ENCODE measurements around the gene PKN3.

Gene PKN3

GRCh38 chr9:128757602-128758001, 55.3 kb downstream of the PKN3 start:
- H3K27me3 ChIP-seq (ENCODE audit: insufficient read depth, low read length) = no peaks in the 10 kb centered on the region
- no peak overlapping the region for H4K12ac ChIP-seq (ENCODE audit: low read depth, low read length)
- H4K8ac ChIP-seq (ENCODE audit: low read depth, low read length) = no peak overlapping the region
- H2AFZ ChIP-seq (ENCODE audit: insufficient read depth, low read length, poor library complexity) = no peak overlapping the region
- DNase-seq = no peak
- H3K36me3 ChIP-seq (ENCODE audit: control insufficient read depth in 1 of 2, insufficient read depth in 2 of 2, low read length in 2 of 2) = peaks cover 11 to 23% of the 10 kb centered on the region in 2 experiments
- no peak overlapping the region for H3K23ac ChIP-seq (ENCODE audit: low read length)
- no peaks in the 10 kb centered on the region for H3K9me3 ChIP-seq (ENCODE audit: insufficient read depth, low read depth, low read length)
- H2BK120ac ChIP-seq (ENCODE audit: insufficient read depth, low read length, poor library complexity) = no peak overlapping the region
- no peak overlapping the region for H4K91ac ChIP-seq (ENCODE audit: low read depth, low read length)
- H3K79me2 ChIP-seq (ENCODE audit: control insufficient read depth, insufficient read depth, low read length, poor library complexity) = no peaks in the 10 kb centered on the region
- H3K4me3 ChIP-seq (ENCODE audit: low read depth, low read length) = no peak overlapping the region
- H2AK5ac ChIP-seq (ENCODE audit: low read length) = no peak overlapping the region
- H3K14ac ChIP-seq (ENCODE audit: low read length) = no peak overlapping the region
- H3K4ac ChIP-seq (ENCODE audit: low read depth, low read length) = no peak overlapping the region
- no peak overlapping the region for H2BK12ac ChIP-seq (ENCODE audit: low read length)
- no peaks in the 10 kb centered on the region for H3K79me1 ChIP-seq (ENCODE audit: low read length)
- no peak overlapping the region for H3K9ac ChIP-seq (ENCODE audit: low read length)
- H3K4me2 ChIP-seq (ENCODE audit: low read length) = no peak overlapping the region
- no peak overlapping the region for H3K27ac ChIP-seq (ENCODE audit: low read depth, low read length)
- WGBS (ENCODE audit: extremely low coverage, insufficient coverage, insufficient read length) = no CpG with 5 or more reads among the region's 6 CpGs
- no peaks in the 10 kb centered on the region for H3K4me1 ChIP-seq (ENCODE audit: control insufficient read depth in 1 of 2, insufficient read depth in 2 of 2, low read length in 2 of 2)
- H3K18ac ChIP-seq (ENCODE audit: low read length) = no peak overlapping the region
- H2BK5ac ChIP-seq (ENCODE audit: low read depth, low read length, poor library complexity) = no peak overlapping the region

GRCh38 chr9:128762671-128763449, 60.6 kb downstream of the PKN3 start:
- no peak overlapping the region for H4K91ac ChIP-seq (ENCODE audit: low read depth, low read length)
- no peaks in the 10 kb centered on the region for H3K4me1 ChIP-seq (ENCODE audit: control insufficient read depth in 1 of 2, insufficient read depth in 2 of 2, low read length in 2 of 2)
- no peak overlapping the region for H2AK5ac ChIP-seq (ENCODE audit: low read length)
- H3K4ac ChIP-seq (ENCODE audit: low read depth, low read length) = no peak overlapping the region
- H3K79me2 ChIP-seq (ENCODE audit: control insufficient read depth, insufficient read depth, low read length, poor library complexity) = no peaks in the 10 kb centered on the region
- no CpG with 5 or more reads among the region's 9 CpGs for WGBS (ENCODE audit: extremely low coverage, insufficient coverage, insufficient read length)
- no peak overlapping the region for H3K23ac ChIP-seq (ENCODE audit: low read length)
- H3K9me3 ChIP-seq (ENCODE audit: insufficient read depth, low read depth, low read length) = no peaks in the 10 kb centered on the region
- DNase-seq = no peak
- no peak overlapping the region for H3K4me2 ChIP-seq (ENCODE audit: low read length)
- no peak overlapping the region for H3K4me3 ChIP-seq (ENCODE audit: low read depth, low read length)
- H4K12ac ChIP-seq (ENCODE audit: low read depth, low read length) = no peak overlapping the region
- no peak overlapping the region for H4K8ac ChIP-seq (ENCODE audit: low read depth, low read length)
- H3K9ac ChIP-seq (ENCODE audit: low read length) = no peak overlapping the region
- H2AFZ ChIP-seq (ENCODE audit: insufficient read depth, low read length, poor library complexity) = no peak overlapping the region
- H3K36me3 ChIP-seq (ENCODE audit: control insufficient read depth in 1 of 2, insufficient read depth in 2 of 2, low read length in 2 of 2) = peaks cover 0 to 8% of the 10 kb centered on the region in 2 experiments
- no peak overlapping the region for H3K27ac ChIP-seq (ENCODE audit: low read depth, low read length)
- H3K14ac ChIP-seq (ENCODE audit: low read length) = no peak overlapping the region
- no peak overlapping the region for H3K18ac ChIP-seq (ENCODE audit: low read length)
- no peaks in the 10 kb centered on the region for H3K79me1 ChIP-seq (ENCODE audit: low read length)
- H3K27me3 ChIP-seq (ENCODE audit: insufficient read depth, low read length) = no peaks in the 10 kb centered on the region
- H2BK120ac ChIP-seq (ENCODE audit: insufficient read depth, low read length, poor library complexity) = no peak overlapping the region
- no peak overlapping the region for H2BK12ac ChIP-seq (ENCODE audit: low read length)
- no peak overlapping the region for H2BK5ac ChIP-seq (ENCODE audit: low read depth, low read length, poor library complexity)

DNA sequence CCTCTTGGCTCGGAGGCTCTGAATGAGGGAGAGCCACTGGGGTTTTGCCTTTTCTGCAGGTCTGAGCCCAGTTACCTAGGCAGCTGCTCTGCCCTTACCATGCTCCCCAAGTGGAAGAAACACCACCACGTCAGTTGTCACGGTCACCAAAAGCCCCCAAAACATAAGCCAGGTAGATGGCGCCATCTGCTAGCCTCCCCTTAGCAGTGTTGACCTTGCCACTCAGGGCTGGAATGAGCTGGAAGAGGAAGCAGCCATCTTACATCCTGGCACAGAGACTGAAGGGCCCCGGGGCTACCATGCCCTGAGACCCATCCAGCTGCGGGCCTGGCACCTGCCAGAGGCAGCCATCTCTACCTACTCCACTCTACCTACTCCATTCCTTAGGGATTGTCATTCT, 62.1 kb downstream of the PKN3 start:
- Histone ChIP-seq H4K8ac (ENCODE audit: low read depth, low read length) (no peak overlapping the region), H3K4me1 (ENCODE audit: control insufficient read depth in 1 of 2, insufficient read depth in 2 of 2, low read length in 2 of 2) (no peaks in the 10 kb centered on the region), H3K9ac (ENCODE audit: low read length) (no peak overlapping the region), H3K14ac (ENCODE audit: low read length) (no peak overlapping the region), H3K23ac (ENCODE audit: low read length) (no peak overlapping the region), H3K4me2 (ENCODE audit: low read length) (no peak overlapping the region), H3K4me3 (ENCODE audit: low read depth, low read length) (no peak overlapping the region), H2AFZ (ENCODE audit: insufficient read depth, low read length, poor library complexity) (no peak overlapping the region), H3K27ac (ENCODE audit: low read depth, low read length) (no peak overlapping the region), H3K4ac (ENCODE audit: low read depth, low read length) (no peak overlapping the region), H3K18ac (ENCODE audit: low read length) (no peak overlapping the region), H3K9me3 (ENCODE audit: insufficient read depth, low read depth, low read length) (no peaks in the 10 kb centered on the region), H4K91ac (ENCODE audit: low read depth, low read length) (no peak overlapping the region), H2AK5ac (ENCODE audit: low read length) (no peak overlapping the region), H3K79me1 (ENCODE audit: low read length) (no peaks in the 10 kb centered on the region), H3K27me3 (ENCODE audit: insufficient read depth, low read length) (no peaks in the 10 kb centered on the region), H2BK5ac (ENCODE audit: low read depth, low read length, poor library complexity) (no peak overlapping the region), H3K36me3 (ENCODE audit: control insufficient read depth in 1 of 2, insufficient read depth in 2 of 2, low read length in 2 of 2) (peaks cover 0 to 8% of the 10 kb centered on the region in 2 experiments), H2BK120ac (ENCODE audit: insufficient read depth, low read length, poor library complexity) (no peak overlapping the region), H2BK12ac (ENCODE audit: low read length) (no peak overlapping the region), H4K12ac (ENCODE audit: low read depth, low read length) (no peak overlapping the region), H3K79me2 (ENCODE audit: control insufficient read depth, insufficient read depth, low read length, poor library complexity) (no peaks in the 10 kb centered on the region)
- DNase-seq = no peak
- no CpG with 5 or more reads among the region's 6 CpGs for WGBS (ENCODE audit: extremely low coverage, insufficient coverage, insufficient read length)

GRCh38 chr9:128765499-128765898, 63.2 kb downstream of the PKN3 start:
- Histone ChIP-seq H3K23ac (ENCODE audit: low read length) (no peak overlapping the region), H3K4ac (ENCODE audit: low read depth, low read length) (no peak overlapping the region), H2AK5ac (ENCODE audit: low read length) (no peak overlapping the region), H4K91ac (ENCODE audit: low read depth, low read length) (no peak overlapping the region), H3K36me3 (ENCODE audit: control insufficient read depth in 1 of 2, insufficient read depth in 2 of 2, low read length in 2 of 2) (peaks cover 0 to 8% of the 10 kb centered on the region in 2 experiments), H3K4me3 (ENCODE audit: low read depth, low read length) (no peak overlapping the region), H4K12ac (ENCODE audit: low read depth, low read length) (no peak overlapping the region), H3K79me1 (ENCODE audit: low read length) (no peaks in the 10 kb centered on the region), H2BK12ac (ENCODE audit: low read length) (no peak overlapping the region), H3K14ac (ENCODE audit: low read length) (no peak overlapping the region), H2BK120ac (ENCODE audit: insufficient read depth, low read length, poor library complexity) (no peak overlapping the region), H3K4me2 (ENCODE audit: low read length) (no peak overlapping the region), H3K9ac (ENCODE audit: low read length) (no peak overlapping the region), H3K27ac (ENCODE audit: low read depth, low read length) (no peak overlapping the region), H3K27me3 (ENCODE audit: insufficient read depth, low read length) (no peaks in the 10 kb centered on the region), H3K18ac (ENCODE audit: low read length) (no peak overlapping the region), H2AFZ (ENCODE audit: insufficient read depth, low read length, poor library complexity) (no peak overlapping the region), H2BK5ac (ENCODE audit: low read depth, low read length, poor library complexity) (no peak overlapping the region), H3K9me3 (ENCODE audit: insufficient read depth, low read depth, low read length) (no peaks in the 10 kb centered on the region), H3K79me2 (ENCODE audit: control insufficient read depth, insufficient read depth, low read length, poor library complexity) (no peaks in the 10 kb centered on the region), H4K8ac (ENCODE audit: low read depth, low read length) (no peak overlapping the region), H3K4me1 (ENCODE audit: control insufficient read depth in 1 of 2, insufficient read depth in 2 of 2, low read length in 2 of 2) (no peaks in the 10 kb centered on the region)
- WGBS (ENCODE audit: extremely low coverage, insufficient coverage, insufficient read length) = no CpG with 5 or more reads among the region's 3 CpGs
- no peak for DNase-seq
